ENCODE results near the gene EXOC6B.

EXOC6B gene

DNA sequence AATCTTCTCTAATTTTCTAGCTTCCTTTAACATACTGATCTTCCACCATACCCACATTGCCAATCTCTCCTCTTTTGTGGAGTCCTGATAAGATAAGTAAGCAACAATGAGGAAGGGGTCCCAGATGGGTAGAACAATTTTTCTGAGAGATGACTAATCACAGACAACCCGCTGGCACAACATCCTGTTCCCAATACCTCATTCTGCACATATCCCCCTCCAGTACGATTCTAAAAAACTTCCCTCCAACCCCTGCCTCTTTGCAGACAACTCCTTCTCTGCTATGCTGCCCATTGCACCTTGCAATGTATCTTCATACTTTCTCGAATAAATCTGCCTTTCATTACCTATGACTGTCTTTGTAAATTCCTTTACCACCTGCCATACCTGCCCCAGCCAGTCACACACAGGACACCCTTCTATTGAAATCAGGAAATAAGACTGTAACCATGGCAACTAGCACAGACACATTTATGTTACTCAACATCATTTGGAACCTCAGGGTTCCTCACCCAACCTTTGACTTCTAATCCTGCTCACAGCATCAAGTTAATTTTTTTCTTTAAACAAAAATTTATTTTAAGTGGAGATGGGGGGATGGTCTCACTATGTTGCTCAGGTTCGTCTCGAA, 7.4 kb upstream of the EXOC6B start:
- Histone ChIP-seq H3K27ac (no peak overlapping the region), H3K4me3 (no peak overlapping the region)

DNA sequence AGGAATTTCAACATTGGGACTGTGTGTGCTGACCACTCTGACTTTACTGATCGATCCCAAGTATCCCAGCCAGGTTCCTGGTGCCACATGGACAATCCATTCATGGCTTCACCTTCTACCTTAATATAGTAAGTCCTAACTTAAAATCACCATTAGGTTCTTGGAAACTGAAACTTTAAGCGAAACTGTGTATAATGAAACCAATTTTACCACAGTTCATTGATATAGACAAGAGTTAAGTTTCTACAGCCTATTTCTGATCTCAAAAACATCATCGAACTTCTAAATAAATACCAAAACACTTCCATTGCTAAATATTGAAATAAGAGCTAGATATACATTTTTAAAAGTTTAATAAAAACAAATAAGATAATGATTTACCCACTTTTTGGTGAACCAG, 4.4 kb upstream of the EXOC6B start:
- Histone ChIP-seq H3K27ac (no peak overlapping the region), H3K4me3 (no peak overlapping the region)

DNA sequence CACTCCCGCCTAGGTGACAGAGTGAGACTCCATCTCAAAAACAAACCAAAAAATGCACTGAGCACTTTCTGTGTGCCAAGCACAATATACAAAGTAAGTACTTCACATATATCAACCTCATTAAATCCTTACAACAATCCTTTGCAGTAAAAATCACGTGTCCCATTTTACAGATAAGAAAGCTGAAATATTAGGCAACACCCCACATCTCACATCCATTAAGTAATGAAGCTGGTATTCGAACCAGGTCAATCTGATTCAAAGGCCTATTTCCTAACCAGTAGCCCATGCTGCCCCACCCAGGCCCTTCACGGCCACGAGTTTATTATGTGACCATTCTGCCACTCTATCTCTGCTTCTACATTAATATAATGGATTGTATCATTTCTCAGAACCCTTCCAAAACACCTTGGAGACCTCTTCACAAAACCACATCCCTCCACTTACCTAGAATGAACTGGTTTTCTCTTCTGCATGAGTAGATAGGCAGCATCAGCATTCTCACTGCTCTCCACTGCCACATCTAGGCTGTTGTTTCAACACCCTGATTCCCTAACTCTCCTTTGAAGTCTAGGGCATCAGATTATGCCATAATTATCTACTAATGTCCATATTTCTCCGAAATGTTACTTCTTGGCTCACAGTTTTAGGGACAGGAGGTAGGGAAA, 3.1 kb upstream of the EXOC6B start:
- peak overlapping the region in 9 of 21 experiments; percentile 32 to 82 (median 71) for H3K27ac ChIP-seq
- no peak overlapping the region for H3K4me3 ChIP-seq

DNA sequence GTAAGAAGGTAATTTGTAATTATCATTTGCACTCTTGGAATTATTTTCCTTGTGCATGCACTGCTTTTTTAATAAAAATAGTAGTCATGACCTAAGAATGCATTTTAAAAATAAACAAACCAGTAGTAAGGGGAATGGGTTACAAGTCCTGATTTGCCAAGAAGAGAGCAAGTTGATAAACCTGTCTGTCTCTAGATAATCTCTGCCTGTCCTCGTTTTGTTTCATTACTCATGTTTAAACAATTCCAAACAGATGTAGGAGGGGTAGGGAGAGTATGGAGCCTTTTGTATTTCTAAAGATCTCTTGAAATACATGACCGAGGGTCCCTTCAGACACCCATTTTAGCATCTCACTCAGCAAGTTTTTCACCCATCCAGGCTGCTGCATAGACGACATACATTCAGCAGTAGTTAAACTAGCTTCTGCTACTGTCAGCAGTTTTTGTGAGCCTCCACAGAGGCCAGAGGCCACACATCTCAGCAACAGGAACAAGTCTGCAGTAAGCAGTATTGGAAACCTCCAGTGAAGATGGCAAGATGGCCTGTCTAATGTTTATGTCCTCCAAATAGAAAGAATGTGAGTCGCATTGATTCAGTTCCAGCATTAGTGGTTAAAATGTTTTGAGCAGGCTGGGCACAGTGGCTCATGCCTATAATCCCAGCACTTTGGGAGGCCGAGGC, 2.3 kb upstream of the EXOC6B start:
- H3K4me3 ChIP-seq = no peak overlapping the region
- peak overlapping the region in 14 of 21 experiments; percentile 1 to 82 (median 66) for H3K27ac ChIP-seq

DNA sequence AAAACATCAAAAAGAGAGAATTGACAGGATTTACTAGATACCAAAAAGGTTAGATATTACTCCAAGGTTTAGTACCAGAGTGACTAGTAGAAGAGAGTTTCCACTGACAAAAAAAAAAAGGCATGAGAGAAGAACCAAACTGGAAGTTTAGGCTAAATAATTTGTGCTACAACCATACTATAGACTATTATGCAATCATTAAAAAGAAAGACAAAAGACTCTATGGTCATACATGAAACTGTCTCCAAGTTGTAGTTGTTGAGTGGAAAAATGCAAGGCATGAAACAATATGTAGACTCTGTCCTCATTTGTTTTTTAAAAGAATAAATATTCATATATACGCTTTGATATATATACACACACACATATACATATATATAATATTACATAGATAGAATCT, 1.7 kb upstream of the EXOC6B start:
- no peak overlapping the region for H3K4me3 ChIP-seq
- peak overlapping the region in 4 of 21 experiments; percentile 23 to 66 (median 40) for H3K27ac ChIP-seq

DNA sequence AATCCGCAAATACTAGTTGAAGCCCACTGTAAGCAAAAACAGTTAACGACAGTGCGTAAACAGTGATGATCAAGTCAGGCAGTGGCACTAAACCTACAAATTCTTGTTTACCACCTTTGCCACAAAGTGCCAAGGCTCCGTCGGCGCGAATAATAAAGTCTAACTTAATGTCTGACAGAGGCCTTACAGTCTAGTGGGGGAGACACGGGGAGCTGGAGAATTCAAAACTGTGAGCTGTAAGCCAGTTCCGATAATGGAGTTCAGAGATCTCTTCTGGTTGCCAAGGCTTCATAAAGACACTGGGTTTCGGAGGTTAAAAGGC, 284 bp upstream of the EXOC6B start:
- Histone ChIP-seq H3K27ac (peak overlapping the region in 5 of 21 experiments; percentile 89 to 93 (median 93)), H3K4me3 (peak overlapping the region; percentile 75 to 92 (median 81))

DNA sequence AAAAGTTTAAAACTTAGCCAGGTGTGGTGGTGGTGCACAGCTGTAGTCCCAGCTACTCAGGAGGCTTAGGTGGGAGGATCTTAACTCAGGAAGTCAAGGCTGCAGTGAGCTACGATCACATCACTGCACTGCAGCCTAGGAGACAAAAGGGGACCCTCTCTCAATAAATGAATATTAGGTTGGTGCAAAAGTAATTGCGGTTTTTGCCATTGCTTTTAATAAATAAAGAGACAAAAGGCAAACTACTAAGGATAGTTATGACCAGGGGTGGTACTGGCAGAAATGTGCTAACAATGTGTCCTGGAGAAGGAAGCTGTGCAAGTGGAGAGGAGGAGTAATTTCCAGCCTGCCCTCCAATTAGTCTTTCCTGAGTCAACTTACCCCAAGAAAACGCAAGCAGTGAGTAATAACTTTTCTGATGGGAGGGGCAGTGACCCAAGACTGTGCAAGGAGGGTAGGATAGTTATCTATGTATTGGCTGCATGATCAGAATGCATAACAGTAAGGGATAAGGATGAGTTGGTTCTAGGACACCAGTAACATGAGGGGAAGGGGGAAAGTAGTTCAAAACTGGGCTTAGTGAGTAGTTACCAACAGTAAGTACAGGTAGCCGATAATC, 1.5 kb downstream of the EXOC6B start:
- peak overlapping the region in 6 of 7 experiments; percentile 75 to 92 (median 81) for H3K4me3 ChIP-seq
- H3K27ac ChIP-seq = peak overlapping the region in 11 of 21 experiments; percentile 5 to 94 (median 91)

DNA sequence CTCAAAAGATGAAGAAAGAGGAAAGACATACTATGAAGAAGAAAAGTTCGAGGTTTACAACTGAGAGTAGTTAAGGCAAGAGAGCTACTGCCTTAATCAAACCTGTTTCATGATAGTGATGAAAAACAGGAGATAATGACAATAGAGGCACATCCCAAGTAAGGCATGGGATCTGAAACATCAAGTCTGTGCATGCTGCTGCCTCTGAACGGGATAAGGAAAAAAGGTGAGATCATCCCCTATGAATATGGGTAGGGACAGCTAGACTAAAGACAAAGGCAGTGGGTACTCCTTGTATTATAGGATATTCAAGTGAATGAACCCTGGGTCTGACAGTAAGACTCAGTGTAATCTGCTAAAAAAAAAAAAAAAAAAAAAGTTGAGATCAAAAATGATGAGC, 3.0 kb downstream of the EXOC6B start:
- Histone ChIP-seq H3K27ac (peak overlapping the region in 8 of 21 experiments; percentile 5 to 64 (median 39)), H3K4me3 (no peak overlapping the region)

DNA sequence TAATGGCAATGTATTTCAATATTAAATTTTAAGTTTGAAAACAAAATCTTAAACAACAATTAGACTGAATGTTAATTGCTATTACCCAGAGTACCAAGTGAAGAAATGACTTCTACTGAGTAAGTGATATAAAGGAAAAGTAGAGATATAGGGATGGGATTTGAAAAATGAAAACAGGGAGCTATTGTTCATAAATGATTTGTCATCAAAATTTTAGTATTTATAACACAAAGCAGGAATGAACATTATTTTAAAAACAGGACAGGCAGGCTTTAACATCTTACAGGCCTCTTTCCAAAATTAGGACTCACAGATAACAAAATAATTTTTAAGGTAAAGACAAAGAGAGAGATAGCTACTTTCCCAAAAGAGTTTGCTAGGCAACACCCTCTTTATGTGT, 3.9 kb downstream of the EXOC6B start:
- H3K27ac ChIP-seq = peak overlapping the region in 10 of 21 experiments; percentile 8 to 64 (median 22)
- no peak overlapping the region for H3K4me3 ChIP-seq

DNA sequence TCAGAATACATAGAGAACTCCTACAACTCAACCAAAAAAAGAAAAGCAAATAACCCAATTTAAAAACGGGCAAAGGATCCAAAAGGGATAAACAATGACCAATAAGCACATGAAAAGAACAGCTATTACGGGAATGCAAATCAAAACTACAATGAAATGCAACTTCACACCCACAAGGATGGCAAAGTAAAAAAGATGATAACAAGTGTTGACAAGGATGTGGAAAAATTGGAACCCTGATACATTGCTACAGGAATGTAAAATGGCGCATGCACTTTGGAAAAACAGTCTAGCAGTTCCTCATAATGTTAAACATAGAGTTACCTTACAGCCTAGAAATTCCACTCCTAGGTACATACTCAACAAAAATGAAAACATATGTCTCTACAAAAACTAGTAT, 4.7 kb downstream of the EXOC6B start:
- Histone ChIP-seq H3K27ac (no peak overlapping the region), H3K4me3 (no peak overlapping the region)

DNA sequence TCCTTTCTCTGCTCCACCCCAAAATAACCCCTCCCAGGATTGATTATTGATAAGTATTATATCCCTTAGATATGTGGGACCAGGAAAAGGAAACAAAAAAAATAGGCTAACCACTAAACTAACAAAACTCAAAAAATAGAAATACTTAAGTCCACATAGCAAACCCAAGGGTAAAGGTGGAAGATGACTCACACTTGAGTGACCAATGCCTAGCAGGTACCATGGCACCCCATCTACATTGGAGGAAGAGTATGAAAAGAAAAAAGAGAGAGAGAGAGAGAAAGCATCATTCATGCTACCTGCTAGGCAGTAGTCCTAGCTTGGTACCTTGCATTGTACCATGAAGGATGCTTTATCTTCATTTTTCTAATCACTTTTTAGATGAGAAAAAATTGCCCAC, 6.3 kb downstream of the EXOC6B start:
- no peak overlapping the region for H3K27ac ChIP-seq
- no peak overlapping the region for H3K4me3 ChIP-seq

DNA sequence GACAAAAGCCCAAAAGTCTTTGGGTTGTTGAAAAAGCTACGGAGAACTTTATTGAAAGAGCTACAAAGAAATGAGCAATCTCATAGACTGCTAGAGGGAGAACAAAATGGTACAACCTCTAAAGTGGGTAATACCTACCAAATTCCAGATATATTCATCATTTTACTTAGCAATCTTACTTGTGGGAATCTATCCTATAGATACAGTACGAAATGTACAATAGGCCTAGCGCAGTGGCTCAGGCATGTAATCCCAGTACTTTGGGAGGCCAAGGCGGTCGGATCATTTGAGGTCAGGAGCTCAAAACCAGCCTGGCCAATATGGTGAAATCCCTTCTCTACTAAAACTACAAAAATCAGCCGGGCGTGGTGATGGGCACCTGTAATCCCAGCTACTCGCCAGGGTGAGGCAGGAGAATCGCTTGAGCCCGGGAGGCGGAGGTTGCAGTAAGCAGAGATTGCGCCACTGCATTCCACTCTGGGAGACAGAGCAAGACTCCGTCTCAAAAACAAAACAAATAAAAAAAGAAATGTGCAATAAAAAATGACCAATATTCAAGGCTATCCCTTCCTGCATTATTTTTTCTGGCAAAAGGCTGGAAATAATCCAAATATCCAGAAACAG, 10.1 kb downstream of the EXOC6B start:
- H3K4me3 ChIP-seq = no peak overlapping the region
- no peak overlapping the region for H3K27ac ChIP-seq

DNA sequence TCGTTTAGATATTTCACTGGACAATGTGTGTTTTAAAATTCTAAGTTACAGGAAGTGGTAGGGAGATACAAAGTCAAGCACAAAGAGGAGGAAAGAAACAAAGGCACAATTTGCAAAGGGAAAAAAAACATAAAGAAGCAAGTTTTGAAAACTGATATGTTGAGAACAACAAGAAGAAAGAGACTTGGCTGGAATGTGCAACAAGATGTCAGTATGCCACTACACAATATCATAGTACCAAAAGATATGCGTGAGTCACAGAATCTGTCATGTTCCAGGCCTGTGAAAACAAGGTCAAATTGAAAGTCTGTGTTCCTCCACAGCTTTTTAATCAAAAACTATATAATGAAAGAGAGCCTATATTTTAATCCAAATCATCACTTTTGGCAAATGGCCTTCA, 12.0 kb downstream of the EXOC6B start:
- no peak overlapping the region for H3K27ac ChIP-seq

DNA sequence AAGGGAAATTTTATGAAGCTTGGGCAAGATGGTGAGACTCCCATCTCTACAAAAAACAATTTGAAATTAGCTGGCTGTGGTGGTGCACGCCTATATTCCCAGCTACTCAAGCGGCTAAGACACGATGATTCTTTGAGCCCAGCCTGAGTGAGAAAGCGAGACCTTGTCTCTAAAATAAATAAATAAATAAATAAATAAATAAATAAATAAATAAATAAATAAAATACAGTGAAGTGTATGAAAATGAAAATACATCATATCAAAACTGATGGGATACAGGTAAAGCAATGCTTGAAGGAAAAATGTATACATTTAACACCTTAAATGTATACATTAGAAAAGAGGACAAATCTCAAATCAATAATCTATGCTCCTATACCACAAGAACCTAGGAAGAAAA, 15.7 kb downstream of the EXOC6B start:
- Histone ChIP-seq H3K27ac (no peak overlapping the region), H3K4me3 (no peak overlapping the region)

More for the DNA sequence above, 12.0 kb downstream of the EXOC6B start:
- no peak overlapping the region for H3K4me3 ChIP-seq

DNA sequence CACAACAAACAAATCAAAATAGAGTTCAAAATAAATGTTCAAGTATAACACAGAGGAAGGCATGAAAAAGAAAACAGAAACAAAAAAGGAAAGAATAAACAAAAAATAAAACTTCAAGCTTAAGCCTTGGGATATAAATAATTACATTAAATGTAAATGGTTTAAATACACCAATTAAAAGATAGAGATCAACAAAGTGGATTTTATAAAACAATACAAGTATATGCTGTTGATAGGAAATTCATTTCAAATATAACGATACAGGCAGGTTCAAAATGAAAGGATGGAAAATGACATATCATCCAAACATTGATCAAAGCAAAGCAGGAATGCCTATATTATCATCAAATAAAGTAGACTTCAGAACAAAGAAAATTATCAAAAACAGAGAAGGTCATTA, 16.7 kb downstream of the EXOC6B start:
- Histone ChIP-seq H3K27ac (no peak overlapping the region), H3K4me3 (no peak overlapping the region)

DNA sequence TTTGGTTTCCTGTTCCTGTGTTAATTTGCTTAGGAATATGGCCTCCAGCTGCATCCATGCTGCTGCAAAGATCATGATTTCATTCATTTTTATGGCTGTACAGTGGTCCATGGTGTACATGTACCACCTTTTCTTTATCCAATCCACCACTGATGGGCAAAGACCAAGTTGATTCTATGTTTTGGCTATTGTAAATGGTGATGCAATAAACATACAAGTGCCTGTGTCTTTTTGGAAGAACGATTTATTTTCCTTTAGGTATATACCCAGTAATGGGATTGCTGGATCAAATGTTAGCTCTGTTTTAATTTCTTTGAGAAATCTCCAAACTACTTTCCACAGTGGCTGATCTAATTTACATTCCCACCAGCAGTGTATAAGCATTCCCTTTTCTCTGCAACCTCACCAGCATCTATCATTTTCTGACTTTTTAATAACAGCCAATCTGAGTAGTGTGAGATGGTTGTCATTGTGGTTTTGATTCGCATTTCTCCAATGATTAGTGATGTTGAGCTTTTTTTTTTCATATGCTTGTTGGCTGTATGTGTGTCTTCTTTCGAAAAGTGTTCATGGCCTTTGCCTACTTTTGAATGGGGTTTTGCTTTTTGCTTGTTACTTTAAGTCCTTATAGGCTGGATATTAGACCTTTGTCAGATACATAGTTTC, 19.4 kb downstream of the EXOC6B start:
- no peak overlapping the region for H3K27ac ChIP-seq
- no peak overlapping the region for H3K4me3 ChIP-seq

DNA sequence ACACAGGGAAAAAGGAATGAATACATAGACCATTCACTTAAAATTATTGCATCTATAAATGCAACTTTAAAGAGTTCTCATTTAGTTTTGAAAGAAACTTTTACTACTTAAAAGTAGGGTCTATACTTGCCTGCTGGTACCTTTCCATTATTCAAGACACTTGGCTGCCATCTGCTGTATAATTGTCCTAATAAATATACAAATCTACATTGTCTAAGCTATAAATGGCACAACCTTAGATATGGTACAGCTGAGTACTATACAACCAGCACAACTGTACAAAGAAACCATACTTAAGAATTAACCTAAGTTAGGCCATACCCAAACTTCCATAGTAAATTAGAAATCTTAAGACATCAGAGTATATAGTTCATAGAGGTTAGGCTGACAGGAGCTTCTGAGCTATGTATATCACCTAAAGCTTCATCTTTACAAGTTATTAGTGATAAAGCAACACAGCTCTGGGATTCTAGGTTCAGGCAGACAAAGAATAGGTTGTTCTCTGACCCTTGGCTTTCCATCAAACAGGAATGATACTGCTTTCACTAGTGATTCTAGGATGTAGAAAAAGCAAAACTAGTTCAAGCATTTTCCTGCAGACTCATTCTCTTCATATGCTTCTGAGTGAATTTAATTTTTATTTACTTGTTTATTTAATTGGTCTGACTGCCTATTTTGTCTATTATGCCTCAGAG, 22.1 kb downstream of the EXOC6B start:
- Histone ChIP-seq H3K4me3 (no peak overlapping the region), H3K27ac (no peak overlapping the region)

DNA sequence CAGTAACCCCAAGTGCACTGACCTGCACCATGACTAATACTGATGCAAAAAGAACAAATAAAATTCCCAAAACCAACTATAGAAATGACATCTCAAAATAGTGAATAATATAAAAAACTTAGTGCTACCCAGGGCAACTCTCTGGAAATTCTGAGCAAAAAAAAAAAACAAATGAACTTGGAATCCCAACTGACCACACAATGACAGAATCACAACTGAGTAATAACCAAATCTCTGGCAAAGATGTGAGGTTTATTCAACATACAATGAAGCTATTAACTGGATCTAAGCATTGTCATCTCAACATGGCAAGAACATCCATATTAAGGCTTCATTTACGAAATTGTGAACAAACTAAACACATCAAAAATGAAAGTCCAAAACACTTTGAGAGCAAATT, 22.7 kb downstream of the EXOC6B start:
- H3K4me3 ChIP-seq = no peak overlapping the region
- no peak overlapping the region for H3K27ac ChIP-seq

DNA sequence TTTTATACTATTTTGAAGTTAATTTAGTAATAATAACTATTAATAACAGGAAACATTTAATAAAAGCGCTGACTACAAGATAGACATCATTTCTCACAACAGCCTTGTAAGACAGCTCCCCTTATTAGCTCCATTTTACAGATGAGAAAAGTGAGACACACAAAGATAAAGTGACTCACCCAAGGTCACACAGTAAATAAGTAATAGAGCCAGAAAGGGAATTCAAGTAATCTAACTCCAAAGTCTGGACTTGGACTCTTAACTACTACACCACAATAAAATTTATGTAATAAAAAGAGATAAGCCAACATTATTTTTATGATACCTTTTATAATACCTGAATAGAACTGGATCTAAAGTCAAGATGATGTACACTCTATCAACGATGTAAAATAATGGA, 25.3 kb downstream of the EXOC6B start:
- Histone ChIP-seq H3K4me3 (no peak overlapping the region), H3K27ac (no peak overlapping the region)
